HepG2 (cell line): ENCODE data around the gene SLC2A5. TPM values are rescaled to one million over a fixed set of nuclear protein-coding genes. Genes with fewer than 3 reads are reported as not detected.

ENCODE experiments used
- ATAC-seq: fragments of 200-7000 bp; cut with Tn5 transposase; 3 replicates; pipeline ENCODE4 v1.9.1; 2020; ENCODE audit warnings: mild to moderate bottlenecking, moderate library complexity
- BruUV-seq: library from RNA; stranded (reverse); fragments of 400-500 nt; replicated peaks from 2 replicates; lab custom pipeline; 2021; lab: Mats Ljungman, UMichigan
- CTCF ChIA-PET: fragments of 300-600 bp; formaldehyde crosslinking; extraction: SDS; loops from one replicate; lab custom pipeline; 2021; ENCODE audit warnings: low total read pairs, inconsistent platforms, low intra/inter-chr PET ratio; lab: Yijun Ruan, JAX
- POLR2A ChIA-PET: fragments of 350-600 bp; sonication (Branson Sonifier 250); formaldehyde crosslinking; loops from one replicate; lab custom pipeline; 2020; ENCODE audit warnings: antibody characterized with exemption, inconsistent platforms; lab: Yijun Ruan, JAX
- DNase-seq: peaks from one replicate; pipeline ENCODE4 v3.0.0-alpha.2; 2015; ENCODE audit warnings: low spot score
- FAIRE-seq: peaks from 3 replicates; lab custom pipeline; 2011; peaks lifted over from hg19 to GRCh38; lab: Jason Lieb, UNC
- H2AFZ ChIP-seq: one replicate; pipeline ENCODE4 v1.6.1; 2011; ENCODE audit warnings: low read length, inconsistent platforms
- H3K27ac ChIP-seq: fragments of 300-600 bp; 3 replicates; pipeline ENCODE4 v1.8.0; 2011; ENCODE audit warnings: mixed run types, mild to moderate bottlenecking, mixed read lengths, low read length, inconsistent platforms; ENCODE audit not compliant: insufficient read depth; ENCODE audit errors: extremely low read length
- H3K27me3 ChIP-seq, 2 experiments: fragments of 200-600 bp in 1 of 2; 2 replicates in 1 of 2; 3 replicates in 1 of 2; pipeline versions ENCODE4 v1.6.0 to v1.8.0; 2011; ENCODE audit warnings: low read length in 2 of 2, mild to moderate bottlenecking in 2 of 2, moderate library complexity in 2 of 2, inconsistent platforms in 1 of 2; ENCODE audit not compliant: insufficient read depth in 2 of 2, control insufficient read depth in 1 of 2
- H3K36me3 ChIP-seq, 2 experiments: fragments of 200-600 bp in 1 of 2; replicated peaks in 1 of 2; 2 replicates in 1 of 2; 3 replicates in 1 of 2; pipeline versions ENCODE4 v1.5.1 to v1.8.0; 2011; ENCODE audit warnings: low read length in 2 of 2, inconsistent platforms in 1 of 2; ENCODE audit not compliant: insufficient read depth in 2 of 2, control insufficient read depth in 1 of 2
- H3K4me1 ChIP-seq: 2 replicates; pipeline ENCODE4 v1.5.1; 2012; ENCODE audit warnings: low read length, inconsistent platforms; ENCODE audit not compliant: insufficient read depth
- H3K4me2 ChIP-seq: 2 replicates; pipeline ENCODE4 v1.6.0; 2011; ENCODE audit warnings: low read depth, low read length, inconsistent platforms
- H3K4me3 ChIP-seq, 3 experiments: fragments of 200-600 bp in 1 of 3; sonication (generic), shearing (Covaris generic) in 1 of 3; replicated peaks in 1 of 3; 2 replicates each; pipeline ENCODE4 v1.5.1; 2011 to 2016; ENCODE audit warnings: low read length in 3 of 3, inconsistent platforms in 2 of 3, low read depth in 2 of 3, mild to moderate bottlenecking in 2 of 3, control low read depth in 1 of 3, mixed read lengths in 1 of 3; ENCODE audit not compliant: insufficient read depth in 1 of 3
- H3K79me2 ChIP-seq: one replicate; pipeline ENCODE4 v1.6.1; 2011; ENCODE audit warnings: low read length, inconsistent platforms; ENCODE audit not compliant: insufficient read depth
- H3K9ac ChIP-seq: 2 replicates; pipeline ENCODE4 v1.6.0; 2011; ENCODE audit warnings: mild to moderate bottlenecking, low read depth, low read length, inconsistent platforms; ENCODE audit not compliant: insufficient read depth
- H3K9me3 ChIP-seq: 2 replicates; pipeline ENCODE4 v1.5.1; 2012; ENCODE audit warnings: mild to moderate bottlenecking, low read length
- H4K20me1 ChIP-seq: 2 replicates; pipeline ENCODE4 v1.6.0; 2011; ENCODE audit warnings: inconsistent platforms, mild to moderate bottlenecking, low read length, moderate library complexity; ENCODE audit not compliant: insufficient read depth
- MED1 ChIP-seq: sonication (generic); formaldehyde crosslinking; IDR thresholded peaks from 2 replicates; pipeline ENCODE4 v1.4.0; 2020; ENCODE audit warnings: missing genetic modification reagents
- MXD3 ChIP-seq: IDR thresholded peaks from 2 replicates; pipeline ENCODE4 v1.6.1; 2016; ENCODE audit warnings: mild to moderate bottlenecking, missing biosample characterization, missing genetic modification reagents
- NFE2L1 ChIP-seq: sonication (generic); formaldehyde crosslinking; IDR thresholded peaks from 2 replicates; pipeline ENCODE4 v1.4.0; 2020; ENCODE audit warnings: missing genetic modification reagents, mild to moderate bottlenecking, borderline replicate concordance
- RARA ChIP-seq: IDR thresholded peaks from 2 replicates; pipeline ENCODE4 v1.6.1; 2016; ENCODE audit warnings: missing genetic modification reagents, missing compliant biosample characterization
- ZFP36 ChIP-seq: fragments of 150-350 bp; IDR thresholded peaks from 2 replicates; pipeline ENCODE4 v1.6.1; 2018; ENCODE audit warnings: borderline replicate concordance, low read length, low read depth; ENCODE audit not compliant: partially characterized antibody
- ZNF10 ChIP-seq: sonication (generic); formaldehyde crosslinking; IDR thresholded peaks from 2 replicates; pipeline ENCODE4 v1.4.0; 2020; ENCODE audit warnings: mild to moderate bottlenecking, low read depth, missing genetic modification reagents, borderline replicate concordance
- ZNF318 ChIP-seq: sonication (generic); formaldehyde crosslinking; IDR thresholded peaks from 2 replicates; pipeline ENCODE4 v1.4.0; 2020; ENCODE audit warnings: mild to moderate bottlenecking, missing genetic modification reagents
- ZNF691 ChIP-seq: sonication (generic); formaldehyde crosslinking; IDR thresholded peaks from 2 replicates; pipeline ENCODE4 v1.4.0; 2020; ENCODE audit warnings: missing genetic modification reagents, low read depth, mild to moderate bottlenecking, borderline replicate concordance
- WGBS: methylation state at CpG from one replicate; pipeline ENCODE4 v1.1.6; 2017; ENCODE audit warnings: low lambda C conversion rate; 5-methylcytosine and 5-hydroxymethylcytosine counted together
- in situ Hi-C: cut with HindIII; loops from 2 replicates; pipeline ENCODE4 v1.10.0; 2017; ENCODE audit warnings: low pct_unique_long_range_greater_than_20kb; ENCODE audit not compliant: extremely low pct_ligation_motif_present
- intact Hi-C: fragments of 100-400 bp; cut with micrococcal nuclease; formaldehyde crosslinking; loops from one replicate; pipeline ENCODE4 v1.10.0; 2022; ENCODE audit not compliant: unreplicated experiment
- polyA plus RNA-seq, 8 experiments: library from polyadenylated mRNA; depleted of rRNA in 3 of 8; stranded (reverse) in 7 of 8; unstranded in 1 of 8; fragments of >200 nt; fragmentation: Illumina TruSeq in 4 of 8; extraction: Trizol in 4 of 8; gene quantifications; 2 replicates each; pipeline versions ENCODE4 v1.2.1 to v1.2.3, GENCODE V29; 2011 to 2016; ENCODE audit warnings: low read depth in 4 of 8, missing spikeins in 1 of 8, mixed read lengths in 1 of 8; ENCODE audit not compliant: insufficient read depth in 1 of 8
- total RNA-seq, 5 experiments: library from RNA; depleted of rRNA; stranded (reverse); fragments of >200 nt; fragmentation: Illumina TruSeq; extraction: Trizol; gene quantifications; 2 replicates each; pipeline ENCODE4 v1.2.3, GENCODE V29; 2016; ENCODE audit warnings: low read depth in 1 of 5
- TF ChIP-seq, protein P1 (sequence below): sonication (generic); formaldehyde crosslinking; IDR thresholded peaks from 2 replicates; pipeline ENCODE4 v1.4.0; 2020; ENCODE audit warnings: missing genetic modification reagents
- TF ChIP-seq, protein P2 (sequence below): IDR thresholded peaks from 2 replicates; pipeline ENCODE4 v1.6.1; 2012; ENCODE audit warnings: inconsistent platforms

Gene SLC2A5
- total and polyA plus RNA-seq, 2 of the 13 experiments (the other 11 are each of a cell fraction or from before 2014, with no cell fraction given): 0.04 to 0.54 TPM

DNA sequence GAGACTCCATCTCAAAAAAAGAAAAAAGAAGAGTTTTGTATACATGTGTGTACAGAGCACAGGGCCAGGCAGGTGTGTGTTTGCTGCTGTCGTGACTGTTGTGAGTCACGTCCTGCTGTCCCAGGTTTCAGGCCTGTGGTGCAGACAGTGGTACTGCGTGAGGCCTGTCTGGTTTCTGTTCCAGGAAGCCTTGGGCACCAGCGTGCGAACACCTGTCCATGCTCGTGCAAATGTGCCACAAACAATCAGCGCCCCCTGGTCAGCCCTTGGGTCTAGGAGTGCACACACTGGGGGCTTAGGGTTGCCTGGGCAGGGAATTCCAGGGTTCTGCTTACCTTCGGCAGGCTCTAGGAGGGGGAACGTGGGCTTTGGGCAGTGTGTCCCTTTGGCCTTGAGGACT lies 42.5 kb upstream of the SLC2A5 start:
- WGBS: 51% methylated on average over 5 of the region's 9 CpGs
- H3K79me2 ChIP-seq: peaks cover 3% of the 10 kb centered on the region
- peak overlapping the region; percentile 40 for H3K4me2 ChIP-seq
- peaks cover 6 to 12% of the 10 kb centered on the region in 2 experiments; a peak in 4 of 5 replicates for H3K36me3 ChIP-seq
- intact Hi-C loops: loop anchor here (1.0 to 5.0 kb wide), 3 partner anchors 16 to 120 kb away; partner anchors contain the start of gene H6PD
- ChIA-PET POLR2A (interaction anchor here (1.0 to 3.0 kb wide), 5 partner anchors 12 to 121 kb away, joined by 3 to 25 read pairs (median 4); partner anchors contain the start of gene GPR157), CTCF (interaction anchor here (1.0 kb wide), 1 partner anchor 82 kb away, joined by 3 read pairs; no protein-coding TSS in a partner anchor)
- DNase-seq (peak; percentile 27), ATAC-seq (peak; percentile 7; the same call in 2 of the 3 replicates), FAIRE-seq (no peak)
- no peak overlapping the region for H3K4me3 ChIP-seq
- H3K9me3 ChIP-seq: no peaks in the 10 kb centered on the region
- in situ Hi-C loops: loop anchor here (5.0 kb wide), 2 partner anchors 85 to 135 kb away; no protein-coding TSS in a partner anchor
- no TSS peak for BruUV-seq
- H4K20me1 ChIP-seq: no peaks in the 10 kb centered on the region
- H3K4me1 ChIP-seq: peaks cover 56% of the 10 kb centered on the region
- H3K27me3 ChIP-seq: no peaks in the 10 kb centered on the region
- H2AFZ ChIP-seq: no peak overlapping the region
- peak overlapping the region; percentile 72; the same call in 1 of the 2 replicates for H3K9ac ChIP-seq
- peak overlapping the region; percentile 96 for H3K27ac ChIP-seq
- no peak for TF ChIP-seq ZNF10 (CRISPR knock-in tag)
- 0 out of 2 replicates have a peak, but pooled peaks have one; percentile 29 for TF ChIP-seq RARA (CRISPR knock-in tag)
- TF ChIP-seq, protein P1, sequence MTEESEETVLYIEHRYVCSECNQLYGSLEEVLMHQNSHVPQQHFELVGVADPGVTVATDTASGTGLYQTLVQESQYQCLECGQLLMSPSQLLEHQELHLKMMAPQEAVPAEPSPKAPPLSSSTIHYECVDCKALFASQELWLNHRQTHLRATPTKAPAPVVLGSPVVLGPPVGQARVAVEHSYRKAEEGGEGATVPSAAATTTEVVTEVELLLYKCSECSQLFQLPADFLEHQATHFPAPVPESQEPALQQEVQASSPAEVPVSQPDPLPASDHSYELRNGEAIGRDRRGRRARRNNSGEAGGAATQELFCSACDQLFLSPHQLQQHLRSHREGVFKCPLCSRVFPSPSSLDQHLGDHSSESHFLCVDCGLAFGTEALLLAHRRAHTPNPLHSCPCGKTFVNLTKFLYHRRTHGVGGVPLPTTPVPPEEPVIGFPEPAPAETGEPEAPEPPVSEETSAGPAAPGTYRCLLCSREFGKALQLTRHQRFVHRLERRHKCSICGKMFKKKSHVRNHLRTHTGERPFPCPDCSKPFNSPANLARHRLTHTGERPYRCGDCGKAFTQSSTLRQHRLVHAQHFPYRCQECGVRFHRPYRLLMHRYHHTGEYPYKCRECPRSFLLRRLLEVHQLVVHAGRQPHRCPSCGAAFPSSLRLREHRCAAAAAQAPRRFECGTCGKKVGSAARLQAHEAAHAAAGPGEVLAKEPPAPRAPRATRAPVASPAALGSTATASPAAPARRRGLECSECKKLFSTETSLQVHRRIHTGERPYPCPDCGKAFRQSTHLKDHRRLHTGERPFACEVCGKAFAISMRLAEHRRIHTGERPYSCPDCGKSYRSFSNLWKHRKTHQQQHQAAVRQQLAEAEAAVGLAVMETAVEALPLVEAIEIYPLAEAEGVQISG (CRISPR knock-in tag): 0 out of 2 replicates have a peak, but pooled peaks have one; percentile 9
- TF ChIP-seq ZFP36: no peak
- no peak for TF ChIP-seq MXD3 (CRISPR knock-in tag)
- TF ChIP-seq ZNF318: no peak
- TF ChIP-seq, protein P2, sequence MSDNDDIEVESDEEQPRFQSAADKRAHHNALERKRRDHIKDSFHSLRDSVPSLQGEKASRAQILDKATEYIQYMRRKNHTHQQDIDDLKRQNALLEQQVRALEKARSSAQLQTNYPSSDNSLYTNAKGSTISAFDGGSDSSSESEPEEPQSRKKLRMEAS: peak; percentile 42; the same call in 1 of the 2 replicates
- no peak for TF ChIP-seq NFE2L1 (CRISPR knock-in tag)
- no peak for TF ChIP-seq ZNF691
- 0 out of 2 replicates have a peak, but pooled peaks have one; percentile 11 for TF ChIP-seq MED1 (CRISPR knock-in tag)
